Gastrocnemius medialis (tissue), 4 donors: Measurements from ENCODE around the gene EOMES. TPM values are rescaled to one million over a fixed set of nuclear protein-coding genes. Genes with fewer than 3 reads are reported as not detected.
A peak's percentile ranks its signal among the peaks of the same experiment; 100 is the strongest.

Experiments used
- ATAC-seq, 2 donors: fragments of 150-250 bp; one replicate each; pipeline ENCODE4 v1.9.1; 2016
- DNase-seq, 2 donors: peaks; one replicate each; pipeline ENCODE4 v3.0.0-alpha.2; 2019
- H3K27ac ChIP-seq, 4 donors: fragments of 200-600 bp; sonication (generic); 1 replicate in 1 of 4; 2 replicates in 3 of 4; pipeline ENCODE4 v1.5.1; 2016 to 2018; ENCODE audit warnings: mild to moderate bottlenecking in 2 of 4, moderate library complexity in 1 of 4
- H3K27me3 ChIP-seq, 3 donors: fragments of 200-600 bp; sonication (generic) in 2 of 3; 1 replicate in 1 of 3; 2 replicates in 2 of 3; pipeline versions ENCODE4 v1.5.1 to v1.6.0; 2016 to 2019; ENCODE audit warnings: mild to moderate bottlenecking in 1 of 3, moderate library complexity in 1 of 3
- H3K36me3 ChIP-seq, 2 donors: fragments of 200-600 bp; sonication (generic) in 1 of 2; one replicate each; pipeline ENCODE4 v1.5.1; 2017 to 2018
- H3K4me1 ChIP-seq, 2 donors: fragments of 200-600 bp; sonication (generic) in 1 of 2; one replicate each; pipeline ENCODE4 v1.5.1; 2016 to 2017; ENCODE audit warnings: mild to moderate bottlenecking in 2 of 2
- H3K4me3 ChIP-seq, 4 donors: fragments of 200-600 bp; sonication (generic) in 3 of 4; 1 replicate in 1 of 4; 2 replicates in 3 of 4; pipeline ENCODE4 v1.5.1; 2016 to 2019; ENCODE audit warnings: mild to moderate bottlenecking in 2 of 4
- H3K9me3 ChIP-seq, 3 donors: fragments of 200-600 bp; sonication (generic) in 2 of 3; 1 replicate in 1 of 3; 2 replicates in 2 of 3; pipeline ENCODE4 v1.5.1; 2016 to 2019
- POLR2A ChIP-seq, 2 donors: fragments of 450-650 bp; IDR thresholded peaks; one replicate each; pipeline ENCODE4 v1.6.1; 2017; ENCODE audit warnings: antibody characterized with exemption in 2 of 2, mild to moderate bottlenecking in 2 of 2, moderate library complexity in 2 of 2
- in situ Hi-C, 4 donors: fragments of 200-750 bp; cut with MboI; loops; one replicate each; pipeline versions ENCODE4 v1.15.0 to v1.8.0; 2017; ENCODE audit warnings: low sequenced_read_pairs in 4 of 4
- intact Hi-C: fragments of 100-400 bp; cut with DNase I; formaldehyde crosslinking; loops from one replicate; pipeline ENCODE4 v1.15.1; 2023; ENCODE audit warnings: low total_unique reads
- total RNA-seq, 4 donors: library from RNA; depleted of rRNA; stranded (reverse); fragments of >200 nt; gene quantifications; one replicate each; pipeline versions ENCODE4 v1.1.0 to v1.2.3, GENCODE V29; 2016
- TF ChIP-seq, protein P1 (sequence below), 5 experiments: fragments of 450-650 bp in 3 of 5; fragments of 200-600 bp in 2 of 5; sonication (generic) in 2 of 5; IDR thresholded peaks in 4 of 5; conservative IDR thresholded peaks in 1 of 5; 1 replicate in 4 of 5; 2 replicates in 1 of 5; pipeline ENCODE4 v1.5.1; 2016 to 2019; ENCODE audit warnings: antibody characterized with exemption in 5 of 5, mild to moderate bottlenecking in 3 of 5, moderate library complexity in 3 of 5

Gene EOMES
- total RNA-seq, 4 donors from 2014 or later = not detected

GRCh38 chr3:27667751-27668150, 54.4 kb downstream of the EOMES start:
- intact Hi-C loops (no loop called here), in situ Hi-C loops (no loop called here)
- no peak overlapping the region for H3K27ac ChIP-seq
- no peak overlapping the region for H3K4me3 ChIP-seq
- no peaks in the 10 kb centered on the region for H3K27me3 ChIP-seq
- no peaks in the 10 kb centered on the region for H3K9me3 ChIP-seq
- TF ChIP-seq POLR2A (IDR thresholded peaks at IDR 0.05) = no peak
- TF ChIP-seq, protein P1, sequence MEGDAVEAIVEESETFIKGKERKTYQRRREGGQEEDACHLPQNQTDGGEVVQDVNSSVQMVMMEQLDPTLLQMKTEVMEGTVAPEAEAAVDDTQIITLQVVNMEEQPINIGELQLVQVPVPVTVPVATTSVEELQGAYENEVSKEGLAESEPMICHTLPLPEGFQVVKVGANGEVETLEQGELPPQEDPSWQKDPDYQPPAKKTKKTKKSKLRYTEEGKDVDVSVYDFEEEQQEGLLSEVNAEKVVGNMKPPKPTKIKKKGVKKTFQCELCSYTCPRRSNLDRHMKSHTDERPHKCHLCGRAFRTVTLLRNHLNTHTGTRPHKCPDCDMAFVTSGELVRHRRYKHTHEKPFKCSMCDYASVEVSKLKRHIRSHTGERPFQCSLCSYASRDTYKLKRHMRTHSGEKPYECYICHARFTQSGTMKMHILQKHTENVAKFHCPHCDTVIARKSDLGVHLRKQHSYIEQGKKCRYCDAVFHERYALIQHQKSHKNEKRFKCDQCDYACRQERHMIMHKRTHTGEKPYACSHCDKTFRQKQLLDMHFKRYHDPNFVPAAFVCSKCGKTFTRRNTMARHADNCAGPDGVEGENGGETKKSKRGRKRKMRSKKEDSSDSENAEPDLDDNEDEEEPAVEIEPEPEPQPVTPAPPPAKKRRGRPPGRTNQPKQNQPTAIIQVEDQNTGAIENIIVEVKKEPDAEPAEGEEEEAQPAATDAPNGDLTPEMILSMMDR (IDR thresholded peaks at IDR 0.05 in 4 of 5, conservative IDR thresholded peaks at IDR 0.05 in 1 of 5) = no peak
- H3K4me1 ChIP-seq = peaks cover 0 to 5% of the 10 kb centered on the region in 2 donors
- ATAC-seq (no peak), DNase-seq (no peak)
- no peaks in the 10 kb centered on the region for H3K36me3 ChIP-seq

DNA sequence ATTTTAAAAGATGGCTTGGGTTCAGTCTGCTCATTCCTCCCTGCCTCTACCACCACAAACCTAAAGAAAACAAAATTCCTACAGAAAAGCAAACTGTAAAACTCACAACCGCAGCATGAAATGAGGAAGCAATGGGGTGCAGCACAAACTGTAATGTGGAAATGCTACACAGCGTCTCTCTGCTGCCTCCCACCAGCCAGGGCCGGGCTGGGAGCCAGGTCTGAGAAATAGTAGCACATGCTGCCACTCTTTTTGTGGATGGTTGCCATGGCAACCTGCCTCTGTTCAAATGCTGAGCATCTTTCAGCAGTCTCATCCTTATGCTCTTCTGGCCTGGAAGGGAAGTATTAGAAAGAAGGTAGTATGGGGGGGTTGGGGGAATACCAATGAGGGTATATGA, 55.4 kb downstream of the EOMES start:
- peaks cover 0 to 5% of the 10 kb centered on the region in 2 donors for H3K4me1 ChIP-seq
- H3K27ac ChIP-seq = no peak overlapping the region
- TF ChIP-seq, protein P1 (IDR thresholded peaks at IDR 0.05 in 4 of 5, conservative IDR thresholded peaks at IDR 0.05 in 1 of 5) = no peak
- no peak for TF ChIP-seq POLR2A (IDR thresholded peaks at IDR 0.05)
- ATAC-seq (no peak), DNase-seq (peak; percentile 28 to 43)
- no peaks in the 10 kb centered on the region for H3K36me3 ChIP-seq
- H3K9me3 ChIP-seq = no peaks in the 10 kb centered on the region
- intact Hi-C loops = no loop called here
- H3K27me3 ChIP-seq = no peaks in the 10 kb centered on the region
- in situ Hi-C loops = no loop called here
- no peak overlapping the region for H3K4me3 ChIP-seq

DNA sequence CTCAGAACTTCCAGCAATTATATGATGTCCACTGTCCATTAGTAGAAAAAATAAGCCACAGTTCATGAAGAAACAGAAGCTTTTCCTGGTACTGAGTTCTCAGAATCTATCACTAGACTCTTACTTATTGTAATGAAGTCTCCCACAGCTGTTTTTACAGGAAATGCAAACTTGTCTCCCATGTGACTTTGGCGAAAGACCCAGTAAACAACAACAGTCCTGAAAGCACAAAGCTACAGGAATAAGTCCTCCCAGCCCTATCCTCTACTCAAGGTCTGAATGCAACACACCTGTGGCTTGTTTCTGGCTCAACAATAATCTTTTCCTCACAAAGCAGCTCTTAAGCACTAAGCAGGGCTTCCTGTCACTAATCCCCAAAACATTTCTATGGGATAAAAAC, 55.9 kb downstream of the EOMES start:
- intact Hi-C loops (no loop called here), in situ Hi-C loops (no loop called here)
- Histone ChIP-seq H3K4me3 (no peak overlapping the region), H3K27ac (no peak overlapping the region), H3K9me3 (no peaks in the 10 kb centered on the region), H3K36me3 (no peaks in the 10 kb centered on the region), H3K27me3 (no peaks in the 10 kb centered on the region), H3K4me1 (peaks cover 0 to 5% of the 10 kb centered on the region in 2 donors)
- no peak for DNase-seq
- no peak for ATAC-seq
- TF ChIP-seq POLR2A (IDR thresholded peaks at IDR 0.05) = no peak
- TF ChIP-seq, protein P1 (IDR thresholded peaks at IDR 0.05 in 4 of 5, conservative IDR thresholded peaks at IDR 0.05 in 1 of 5) = no peak

Other genes with a start within 250 kb of the EOMES start
- 10 to 100 TPM in 3 of 4 donors, 1 to 10 TPM in 1; 7.5 to 19.8 (median 12.8) TPM for gene SLC4A7, start 237.9 kb downstream of the EOMES start, total RNA-seq